Fibroblast of the aortic adventitia (primary cell): ENCODE data around the gene QPRT. TPM values are rescaled to one million over a fixed set of nuclear protein-coding genes. Genes with fewer than 3 reads are reported as not detected.
"Not testable (repeated sequence)": the region's sequence is repeated elsewhere in the genome, so short reads cannot be mapped to it uniquely, and the experiment has no call there.

ENCODE experiments used
- DNase-seq: peaks from one replicate; pipeline ENCODE4 v3.0.0-alpha.2; 2010; ENCODE audit warnings: low read depth
- H3K4me3 ChIP-seq: 2 replicates; pipeline ENCODE4 v1.5.1; 2011; ENCODE audit warnings: low read depth, mild to moderate bottlenecking, control low read depth, low read length, moderate library complexity
- total RNA-seq: library from RNA; depleted of rRNA; stranded (reverse); fragments of >200 nt; gene quantifications from 2 replicates; pipeline ENCODE4 v1.2.3, GENCODE V29; 2012; ENCODE audit warnings: low replicate concordance
- TF ChIP-seq, protein P1 (sequence below): IDR thresholded peaks from 2 replicates; pipeline ENCODE4 v1.5.1; 2011; ENCODE audit warnings: mild to moderate bottlenecking, low read length, control low read depth, inconsistent platforms; ENCODE audit not compliant: insufficient read depth

The QPRT gene
- total RNA-seq, 1 donor: 7.4 TPM

DNA sequence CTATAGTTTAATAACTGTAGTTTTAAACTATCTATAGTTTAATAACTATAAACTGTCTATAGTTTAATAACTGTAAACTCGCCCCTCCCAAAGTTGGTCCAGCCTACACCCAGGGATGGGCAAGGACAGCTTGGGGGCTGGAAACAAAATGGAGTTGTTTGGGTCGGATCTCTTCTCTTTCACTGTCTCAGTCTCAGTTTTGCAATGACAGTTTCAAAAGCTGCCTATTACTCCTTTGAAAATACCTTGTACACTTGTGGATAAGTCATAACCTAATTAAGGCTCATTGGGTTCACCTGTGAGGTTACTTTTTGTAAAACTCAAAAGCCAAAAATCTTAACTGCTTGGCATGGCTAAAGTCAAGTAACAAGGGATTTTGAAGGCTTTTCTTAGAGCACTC, 35.4 kb downstream of the QPRT start:
- TF ChIP-seq, protein P1, sequence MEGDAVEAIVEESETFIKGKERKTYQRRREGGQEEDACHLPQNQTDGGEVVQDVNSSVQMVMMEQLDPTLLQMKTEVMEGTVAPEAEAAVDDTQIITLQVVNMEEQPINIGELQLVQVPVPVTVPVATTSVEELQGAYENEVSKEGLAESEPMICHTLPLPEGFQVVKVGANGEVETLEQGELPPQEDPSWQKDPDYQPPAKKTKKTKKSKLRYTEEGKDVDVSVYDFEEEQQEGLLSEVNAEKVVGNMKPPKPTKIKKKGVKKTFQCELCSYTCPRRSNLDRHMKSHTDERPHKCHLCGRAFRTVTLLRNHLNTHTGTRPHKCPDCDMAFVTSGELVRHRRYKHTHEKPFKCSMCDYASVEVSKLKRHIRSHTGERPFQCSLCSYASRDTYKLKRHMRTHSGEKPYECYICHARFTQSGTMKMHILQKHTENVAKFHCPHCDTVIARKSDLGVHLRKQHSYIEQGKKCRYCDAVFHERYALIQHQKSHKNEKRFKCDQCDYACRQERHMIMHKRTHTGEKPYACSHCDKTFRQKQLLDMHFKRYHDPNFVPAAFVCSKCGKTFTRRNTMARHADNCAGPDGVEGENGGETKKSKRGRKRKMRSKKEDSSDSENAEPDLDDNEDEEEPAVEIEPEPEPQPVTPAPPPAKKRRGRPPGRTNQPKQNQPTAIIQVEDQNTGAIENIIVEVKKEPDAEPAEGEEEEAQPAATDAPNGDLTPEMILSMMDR: no peak
- H3K4me3 ChIP-seq: no peak overlapping the region
- DNase-seq: no peak

DNA sequence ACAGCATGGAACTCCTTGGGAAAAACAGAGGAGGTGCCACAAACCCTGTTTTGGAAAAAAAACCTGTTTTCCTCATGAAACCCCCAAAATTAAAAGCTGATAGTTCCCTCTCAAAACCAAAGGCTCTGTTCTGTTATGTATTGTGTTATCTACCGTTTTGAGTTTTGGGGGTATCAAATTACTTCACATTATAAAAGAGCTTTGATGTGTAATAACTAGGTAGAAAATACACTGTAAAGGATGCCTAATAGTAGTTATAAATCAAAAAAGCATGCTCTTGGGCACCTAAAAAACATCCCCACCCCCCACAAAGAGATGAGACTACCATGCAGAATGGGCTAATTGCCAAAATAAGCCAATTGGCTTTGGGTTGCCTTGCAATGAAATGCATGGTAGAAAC, 36.0 kb downstream of the QPRT start:
- no peak for DNase-seq
- H3K4me3 ChIP-seq: no peak overlapping the region
- TF ChIP-seq, protein P1: no peak

DNA sequence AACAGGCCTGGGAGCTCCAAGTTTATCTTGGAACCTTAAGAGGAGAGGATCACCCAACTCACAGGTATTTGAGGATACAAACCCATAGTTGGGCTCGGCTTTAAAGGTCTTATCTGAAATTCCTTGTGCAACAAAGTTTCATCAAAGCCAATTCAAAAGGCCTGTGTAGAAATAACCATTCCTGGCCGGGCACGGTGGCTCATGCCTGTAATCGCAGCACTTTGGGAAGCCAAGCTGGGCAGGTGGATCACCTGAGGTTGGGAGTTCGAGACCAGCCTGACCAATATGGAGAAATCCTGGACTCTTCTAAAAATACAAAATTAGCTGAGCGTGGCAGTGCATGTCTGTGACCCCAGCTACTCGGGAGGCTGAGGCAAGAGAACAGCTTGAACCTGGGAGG, 38.1 kb downstream of the QPRT start:
- DNase-seq: no peak
- H3K4me3 ChIP-seq: no peak overlapping the region
- TF ChIP-seq, protein P1: no peak

DNA sequence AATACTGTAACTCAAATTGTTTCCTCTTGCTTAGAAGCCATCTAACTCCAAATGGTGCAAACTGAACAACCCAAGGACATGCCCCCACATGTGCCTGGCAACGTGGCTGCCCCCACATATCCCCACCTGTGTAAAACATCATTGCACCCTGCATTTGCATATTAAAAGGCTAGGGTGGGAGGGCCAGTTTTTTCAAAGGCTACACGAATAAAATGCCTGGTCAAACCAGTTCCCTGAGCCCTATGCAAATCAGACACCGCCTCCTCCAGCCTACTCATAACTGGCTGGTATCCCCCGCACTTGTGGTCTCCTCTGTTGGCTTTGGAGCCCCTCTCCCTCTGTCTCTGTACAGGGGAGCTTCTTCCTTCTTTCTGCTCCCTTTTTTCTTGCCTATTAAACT, 40.1 kb downstream of the QPRT start:
- TF ChIP-seq, protein P1: no peak
- H3K4me3 ChIP-seq: no peak overlapping the region
- no peak for DNase-seq

DNA sequence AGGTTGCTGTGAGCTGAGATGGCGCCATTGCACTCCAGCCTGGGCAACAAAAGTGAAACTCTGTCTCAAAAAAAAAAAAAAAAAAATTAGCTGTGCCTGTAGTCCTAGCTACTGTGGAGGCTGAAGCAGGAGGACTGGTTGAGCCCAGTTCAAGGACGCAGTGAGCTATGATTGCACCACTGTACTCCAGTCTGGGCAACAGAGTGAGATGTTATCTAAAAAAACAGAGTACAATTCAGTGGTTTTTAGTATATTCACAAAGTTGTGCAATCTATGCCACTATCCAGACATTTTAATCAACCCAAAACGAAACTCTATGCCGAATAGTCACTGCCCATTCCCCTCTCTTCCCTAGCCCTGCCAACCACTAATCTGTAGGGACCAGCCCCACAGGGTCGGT, 41.7 kb downstream of the QPRT start:
- H3K4me3 ChIP-seq: no peak overlapping the region
- TF ChIP-seq, protein P1: no peak
- peak; percentile 19 for DNase-seq

DNA sequence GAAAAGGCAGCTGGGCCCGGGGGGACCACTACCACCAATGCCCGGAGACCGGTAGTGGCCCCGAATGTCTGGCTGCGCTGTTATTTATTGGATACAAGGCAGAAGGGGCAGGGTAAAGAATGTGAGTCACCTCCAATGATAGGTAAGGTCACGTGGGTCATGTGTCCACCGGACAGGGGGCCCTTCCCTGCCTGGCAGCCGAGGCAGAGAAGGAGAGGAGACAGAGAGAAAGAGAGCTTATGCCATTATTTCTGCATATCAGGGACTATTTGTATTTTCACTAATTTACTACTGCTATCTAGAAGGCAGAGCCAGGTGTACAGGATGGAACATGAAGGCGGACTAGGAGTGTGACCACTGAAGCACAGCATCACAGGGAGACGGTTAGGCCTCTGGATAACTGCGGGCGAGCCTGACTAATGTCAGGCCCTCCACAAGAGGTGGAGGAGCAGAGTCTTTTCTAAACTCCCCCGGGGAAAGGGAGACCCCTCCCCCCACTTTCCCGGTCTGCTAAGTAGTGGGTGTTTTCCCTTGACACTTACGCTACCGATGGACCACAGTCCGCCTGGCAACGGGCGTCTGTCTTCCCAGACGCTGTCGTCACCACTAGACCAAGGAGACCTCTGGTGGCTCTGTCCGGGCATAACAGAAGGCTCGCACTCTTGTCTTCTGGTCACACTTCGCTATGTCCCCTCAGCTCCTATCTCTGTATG, 42.3 kb downstream of the QPRT start:
- not testable (repeated sequence) for H3K4me3 ChIP-seq
- TF ChIP-seq, protein P1: peak; percentile 61
- peak; percentile 63 for DNase-seq
